Endothelial cell of umbilical vein (primary cell): Measurements from ENCODE around the gene LPP. TPM values are rescaled to one million over a fixed set of nuclear protein-coding genes. Genes with fewer than 3 reads are reported as not detected.

Experiments
- BruUV-seq: library from RNA; stranded (reverse); fragments of 400-500 nt; replicated peaks from 2 replicates; lab custom pipeline; 2021; lab: Mats Ljungman, UMichigan
- CTCF ChIA-PET: fragments of 300-600, 350-600 bp; sonication (Branson Sonifier 250); formaldehyde crosslinking; loops from one replicate; lab custom pipeline; 2021; ENCODE audit warnings: antibody characterized with exemption, inconsistent platforms; lab: Charles Lee
- POLR2A ChIA-PET: fragments of 300-600, 350-600 bp; sonication (Branson Sonifier 250); formaldehyde crosslinking; loops from one replicate; lab custom pipeline; 2021; ENCODE audit warnings: antibody characterized with exemption, inconsistent platforms; lab: Charles Lee
- DNase-seq: peaks from one replicate; pipeline ENCODE4 v3.0.0-alpha.2; 2011; ENCODE audit warnings: low read depth, low spot score
- FAIRE-seq: peaks from 2 replicates; lab custom pipeline; 2011; peaks lifted over from hg19 to GRCh38; lab: Jason Lieb, UNC
- H2AFZ ChIP-seq: 2 replicates; pipeline ENCODE4 v1.6.0; 2012; ENCODE audit warnings: low read depth, low read length, control low read depth, inconsistent platforms
- H3K27ac ChIP-seq: 2 replicates; pipeline ENCODE4 v1.5.1; 2011; ENCODE audit warnings: low read depth, mild to moderate bottlenecking, control low read depth, low read length, moderate library complexity; ENCODE audit not compliant: insufficient read depth
- H3K27me3 ChIP-seq, 2 experiments: 2 replicates each; pipeline versions ENCODE4 v1.6.0 to v1.6.1; 2011; ENCODE audit warnings: low read length in 2 of 2, mixed read lengths in 1 of 2; ENCODE audit not compliant: control insufficient read depth in 2 of 2, insufficient read depth in 2 of 2
- H3K36me3 ChIP-seq, 2 experiments: 2 replicates in 1 of 2; 3 replicates in 1 of 2; pipeline ENCODE4 v1.5.1; 2011; ENCODE audit warnings: low read length in 2 of 2, mild to moderate bottlenecking in 1 of 2, moderate library complexity in 1 of 2; ENCODE audit not compliant: control insufficient read depth in 2 of 2, insufficient read depth in 2 of 2; ENCODE audit errors: extremely low read depth in 1 of 2
- H3K4me1 ChIP-seq: 3 replicates; pipeline ENCODE4 v1.5.1; 2011; ENCODE audit warnings: mild to moderate bottlenecking, low read length; ENCODE audit not compliant: control insufficient read depth, insufficient read depth; ENCODE audit errors: extremely low read depth
- H3K4me2 ChIP-seq: 2 replicates; pipeline ENCODE4 v1.6.1; 2011; ENCODE audit warnings: low read length, control low read depth, mixed read lengths; ENCODE audit not compliant: insufficient read depth
- H3K4me3 ChIP-seq, 3 experiments: fragments of 200-600 bp in 1 of 3; sonication (generic), shearing (Covaris generic) in 1 of 3; replicated peaks in 1 of 3; 2 replicates each; pipeline ENCODE4 v1.5.1; 2011 to 2016; ENCODE audit warnings: control low read depth in 3 of 3, low read length in 3 of 3, mild to moderate bottlenecking in 2 of 3, inconsistent platforms in 1 of 3, low read depth in 1 of 3, moderate library complexity in 1 of 3; ENCODE audit not compliant: insufficient read depth in 1 of 3
- H3K79me2 ChIP-seq: 2 replicates; pipeline ENCODE4 v1.6.0; 2012; ENCODE audit warnings: low read length, inconsistent platforms; ENCODE audit not compliant: control insufficient read depth, insufficient read depth
- H3K9ac ChIP-seq: replicated peaks from 2 replicates; pipeline ENCODE3; 2011; ENCODE audit warnings: low read length, control low read depth; ENCODE audit not compliant: insufficient read depth; ENCODE audit errors: extremely low read depth
- H3K9me1 ChIP-seq: replicated peaks from 3 replicates; pipeline ENCODE4 v1.6.0; 2011; ENCODE audit warnings: mild to moderate bottlenecking, low read length; ENCODE audit not compliant: control insufficient read depth, insufficient read depth; ENCODE audit errors: extremely low read depth
- H3K9me3 ChIP-seq: replicated peaks from 2 replicates; pipeline ENCODE4 v1.5.1; 2012; ENCODE audit warnings: low read length, inconsistent platforms; ENCODE audit not compliant: control insufficient read depth, insufficient read depth
- H4K20me1 ChIP-seq: replicated peaks from 2 replicates; pipeline ENCODE3; 2011; ENCODE audit warnings: mild to moderate bottlenecking, low read length; ENCODE audit not compliant: control insufficient read depth, insufficient read depth; ENCODE audit errors: extremely low read depth
- CTCF ChIP-seq, 2 donors: IDR thresholded peaks; 1 replicate in 1 of 2; 2 replicates in 1 of 2; pipeline ENCODE4 v1.5.1; 2011; ENCODE audit warnings: low read length in 2 of 2, mild to moderate bottlenecking in 2 of 2, moderate library complexity in 2 of 2, control low read depth in 1 of 2, inconsistent platforms in 1 of 2, low read depth in 1 of 2; ENCODE audit not compliant: insufficient read depth in 1 of 2; ENCODE audit errors: extremely low read depth in 1 of 2
- EZH2 ChIP-seq: IDR thresholded peaks from 2 replicates; pipeline ENCODE4 v1.6.1; 2012; ENCODE audit warnings: borderline replicate concordance, low read depth, mild to moderate bottlenecking, moderate library complexity, low read length, inconsistent platforms; ENCODE audit not compliant: severe bottlenecking
- GATA2 ChIP-seq: IDR thresholded peaks from 2 replicates; pipeline ENCODE4 v1.7.0; 2011; ENCODE audit warnings: low read depth, mild to moderate bottlenecking, moderate library complexity, mixed read lengths, low read length; ENCODE audit not compliant: insufficient read length, insufficient read depth
- JUN ChIP-seq: IDR thresholded peaks from 2 replicates; pipeline ENCODE4 v1.6.1; 2011; ENCODE audit warnings: borderline replicate concordance, low read depth; ENCODE audit not compliant: insufficient read length, insufficient read depth
- MAX ChIP-seq: IDR thresholded peaks from 2 replicates; pipeline ENCODE4 v1.6.1; 2011; ENCODE audit not compliant: insufficient read depth, insufficient read length
- POLR2A ChIP-seq: IDR thresholded peaks from 2 replicates; pipeline ENCODE4 v1.6.1; 2012; ENCODE audit warnings: low read depth, mild to moderate bottlenecking, control low read depth, low read length
- dilution Hi-C: fragments of 300-500 bp; cut with MboI; formaldehyde crosslinking; loops from one replicate; pipeline ENCODE4 v1.15.0; 2019; ENCODE audit warnings: low sequenced_read_pairs; ENCODE audit not compliant: extremely low pct_ligation_motif_present
- intact Hi-C: fragments of 100-400 bp; cut with micrococcal nuclease; formaldehyde crosslinking; loops from one replicate; pipeline ENCODE4 v1.10.0; 2022
- polyA plus RNA-seq, 4 experiments: library from polyadenylated mRNA; depleted of rRNA in 3 of 4; stranded (reverse) in 3 of 4; unstranded in 1 of 4; fragments of >200 nt; gene quantifications; 2 replicates each; pipeline versions ENCODE4 v1.2.1 to v1.2.3, GENCODE V29; 2011 to 2012; ENCODE audit warnings: missing spikeins in 1 of 4
- total RNA-seq: library from RNA; stranded (reverse); gene quantifications from 2 replicates; pipeline ENCODE4 v1.2.3, GENCODE V29; 2021

The LPP gene
- total and polyA plus RNA-seq, 2 donors (not counting 3 experiments of a cell fraction or from before 2014, with no cell fraction given), result 16.9 to 153 TPM

GRCh38 chr3:188200481-188200880 lies 46.5 kb downstream of the LPP start:
- no peak overlapping the region for H3K9ac ChIP-seq
- intact Hi-C loops (no loop called here), dilution Hi-C loops (no loop called here)
- H3K36me3 ChIP-seq, result no peaks in the 10 kb centered on the region
- TF ChIP-seq GATA2, result no peak
- TF ChIP-seq CTCF (IDR thresholded peaks at IDR 0.05; ENCODE audit: extremely low read depth in 1 of 2, insufficient read depth in 1 of 2, low read depth in 1 of 2, low read length in 2 of 2), result no peak
- no peak for TF ChIP-seq MAX
- no peak for TF ChIP-seq JUN
- TF ChIP-seq EZH2, result no peak
- no peak for TF ChIP-seq POLR2A
- CTCF ChIA-PET, result no interaction called here
- H3K4me1 ChIP-seq, result peaks cover 19% of the 10 kb centered on the region
- H3K4me2 ChIP-seq, result no peak overlapping the region
- no peak overlapping the region for H3K27ac ChIP-seq
- no peaks in the 10 kb centered on the region for H3K9me1 ChIP-seq
- no peak for DNase-seq
- H3K79me2 ChIP-seq, result peaks cover 63% of the 10 kb centered on the region
- POLR2A ChIA-PET, result no interaction called here
- H3K27me3 ChIP-seq, result no peaks in the 10 kb centered on the region
- H3K4me3 ChIP-seq, result no peak overlapping the region
- no peak for FAIRE-seq
- H3K9me3 ChIP-seq, result no peaks in the 10 kb centered on the region
- BruUV-seq, result no TSS peak
- H2AFZ ChIP-seq, result no peak overlapping the region
- H4K20me1 ChIP-seq, result no peaks in the 10 kb centered on the region
